Lung (tissue), 12 donors: ENCODE results near the gene PPP1R9B. TPM values are rescaled to one million over a fixed set of nuclear protein-coding genes. Genes with fewer than 3 reads are reported as not detected.

Experiments used
- ATAC-seq: fragments of 200-7000 bp; cut with Tn5 transposase; one replicate; pipeline ENCODE4 v1.9.1; 2020; ENCODE audit warnings: moderate number of reproducible peaks; ENCODE audit not compliant: insufficient read depth, low FRiP score
- DNase-seq, 3 donors: peaks; one replicate each; pipeline ENCODE4 v3.0.0-alpha.2; 2013 to 2017
- H3K27ac ChIP-seq, 2 donors: one replicate each; pipeline ENCODE4 v1.5.1; 2013; ENCODE audit warnings: mild to moderate bottlenecking in 2 of 2, moderate library complexity in 2 of 2, control low read depth in 1 of 2, inconsistent platforms in 1 of 2, low read depth in 1 of 2, low read length in 1 of 2
- H3K27me3 ChIP-seq, 3 donors: one replicate each; pipeline ENCODE4 v1.5.1; 2013; ENCODE audit warnings: low read length in 2 of 3; ENCODE audit not compliant: control insufficient read depth in 3 of 3, insufficient read depth in 3 of 3
- H3K36me3 ChIP-seq, 4 donors: one replicate each; pipeline ENCODE4 v1.5.1; 2013; ENCODE audit warnings: low read length in 4 of 4, mild to moderate bottlenecking in 1 of 4, moderate library complexity in 1 of 4; ENCODE audit not compliant: control insufficient read depth in 4 of 4, insufficient read depth in 4 of 4
- H3K4me1 ChIP-seq, 5 donors: one replicate each; pipeline ENCODE4 v1.5.1; 2013; ENCODE audit warnings: low read length in 5 of 5, mild to moderate bottlenecking in 2 of 5, moderate library complexity in 1 of 5; ENCODE audit not compliant: control insufficient read depth in 5 of 5, insufficient read depth in 5 of 5
- H3K4me3 ChIP-seq: one replicate; pipeline ENCODE4 v1.5.1; 2013; ENCODE audit warnings: mild to moderate bottlenecking, control low read depth, moderate library complexity
- H3K9ac ChIP-seq, 2 donors: one replicate each; pipeline ENCODE4 v1.5.1; 2013; ENCODE audit warnings: low read length in 2 of 2, control low read depth in 1 of 2; ENCODE audit not compliant: insufficient read depth in 1 of 2
- H3K9me3 ChIP-seq, 4 donors: one replicate each; pipeline ENCODE4 v1.5.1; 2013; ENCODE audit warnings: low read length in 3 of 4, mild to moderate bottlenecking in 1 of 4, moderate library complexity in 1 of 4; ENCODE audit not compliant: control insufficient read depth in 4 of 4, insufficient read depth in 3 of 4
- WGBS, 2 donors: extraction: QIAGEN DNeasy Blood & Tissue Kit; methylation state at CpG; one replicate each; pipeline ENCODE4 v1.1.7; 2013; 5-methylcytosine and 5-hydroxymethylcytosine counted together
- polyA plus RNA-seq, 2 donors: library from polyadenylated mRNA; stranded (reverse); fragments of 200-250 nt; gene quantifications; one replicate each; pipeline ENCODE4 v1.2.1, GENCODE V29; 2013
- total RNA-seq, 2 donors: library from RNA; depleted of rRNA in 1 of 2; stranded (reverse); fragments of >200 nt in 1 of 2; gene quantifications; one replicate each; pipeline ENCODE4 v1.2.1, GENCODE V29; 2014 to 2021
- TF ChIP-seq, protein P1 (sequence below): IDR thresholded peaks from 2 replicates; pipeline ENCODE4 v1.5.1; 2012; ENCODE audit warnings: mild to moderate bottlenecking; ENCODE audit errors: control extremely low read depth, extremely low read depth
- donor health status: control.
- donor health status: control.
- donor health status: Bipolar disorder and iron deficiency.
- donor health status: healthy.
- donor health status: DM: yes; HTN: yes; CAD: no.

Gene PPP1R9B
- total and polyA plus RNA-seq, 4 donors: 31.7 to 77.4 (median 49.8) TPM

DNA sequence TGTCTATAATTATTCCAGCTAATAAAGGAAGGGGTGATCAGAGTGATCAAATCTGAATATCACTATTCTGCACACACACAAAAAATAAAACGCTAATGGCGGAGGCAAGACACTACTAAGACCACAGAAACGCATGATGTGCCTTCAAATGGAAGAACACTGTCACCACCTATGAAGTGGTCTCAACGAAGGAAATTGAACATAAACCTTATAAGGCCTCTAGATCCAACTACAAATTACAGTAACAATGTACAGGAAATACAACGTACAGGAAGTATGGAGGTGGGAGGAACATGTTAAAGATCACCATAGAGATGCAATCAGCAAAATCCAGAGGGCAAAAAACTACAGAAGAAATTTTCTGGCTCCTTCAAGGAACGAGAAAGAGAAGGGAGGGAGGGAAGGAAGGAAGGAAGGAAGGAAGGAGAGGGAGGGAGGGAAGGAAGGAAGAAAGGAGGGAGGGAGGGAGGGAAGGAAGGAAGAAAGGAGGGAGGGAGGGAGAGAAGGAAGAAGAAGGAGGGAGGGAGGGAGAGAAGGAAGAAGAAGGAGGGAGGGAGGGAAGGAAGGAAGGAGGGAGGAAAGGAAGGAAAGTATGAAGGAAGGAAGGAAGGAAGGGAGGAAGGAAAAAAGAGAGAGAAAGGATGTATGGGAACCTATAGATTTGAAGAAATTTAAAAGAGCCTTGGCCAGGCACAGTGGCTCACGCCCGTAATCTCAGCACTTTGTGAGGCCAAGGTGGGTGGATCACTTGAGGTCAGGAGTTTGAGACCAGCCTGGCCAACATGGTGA is 12.2 kb upstream of the PPP1R9B start:
- Histone ChIP-seq H3K4me1 (peaks cover 0 to 10% (median 0%) of the 10 kb centered on the region in 5 donors), H3K4me3 (no peak overlapping the region), H3K9me3 (no peaks in the 10 kb centered on the region), H3K9ac (no peak overlapping the region), H3K27ac (no peak overlapping the region), H3K36me3 (no peaks in the 10 kb centered on the region), H3K27me3 (no peaks in the 10 kb centered on the region)
- DNase-seq (no peak), ATAC-seq (no peak)
- TF ChIP-seq, protein P1, sequence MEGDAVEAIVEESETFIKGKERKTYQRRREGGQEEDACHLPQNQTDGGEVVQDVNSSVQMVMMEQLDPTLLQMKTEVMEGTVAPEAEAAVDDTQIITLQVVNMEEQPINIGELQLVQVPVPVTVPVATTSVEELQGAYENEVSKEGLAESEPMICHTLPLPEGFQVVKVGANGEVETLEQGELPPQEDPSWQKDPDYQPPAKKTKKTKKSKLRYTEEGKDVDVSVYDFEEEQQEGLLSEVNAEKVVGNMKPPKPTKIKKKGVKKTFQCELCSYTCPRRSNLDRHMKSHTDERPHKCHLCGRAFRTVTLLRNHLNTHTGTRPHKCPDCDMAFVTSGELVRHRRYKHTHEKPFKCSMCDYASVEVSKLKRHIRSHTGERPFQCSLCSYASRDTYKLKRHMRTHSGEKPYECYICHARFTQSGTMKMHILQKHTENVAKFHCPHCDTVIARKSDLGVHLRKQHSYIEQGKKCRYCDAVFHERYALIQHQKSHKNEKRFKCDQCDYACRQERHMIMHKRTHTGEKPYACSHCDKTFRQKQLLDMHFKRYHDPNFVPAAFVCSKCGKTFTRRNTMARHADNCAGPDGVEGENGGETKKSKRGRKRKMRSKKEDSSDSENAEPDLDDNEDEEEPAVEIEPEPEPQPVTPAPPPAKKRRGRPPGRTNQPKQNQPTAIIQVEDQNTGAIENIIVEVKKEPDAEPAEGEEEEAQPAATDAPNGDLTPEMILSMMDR: no peak
- WGBS, 2 donors: 68 to 69% methylated on average over 8 of the region's 8 CpGs

DNA sequence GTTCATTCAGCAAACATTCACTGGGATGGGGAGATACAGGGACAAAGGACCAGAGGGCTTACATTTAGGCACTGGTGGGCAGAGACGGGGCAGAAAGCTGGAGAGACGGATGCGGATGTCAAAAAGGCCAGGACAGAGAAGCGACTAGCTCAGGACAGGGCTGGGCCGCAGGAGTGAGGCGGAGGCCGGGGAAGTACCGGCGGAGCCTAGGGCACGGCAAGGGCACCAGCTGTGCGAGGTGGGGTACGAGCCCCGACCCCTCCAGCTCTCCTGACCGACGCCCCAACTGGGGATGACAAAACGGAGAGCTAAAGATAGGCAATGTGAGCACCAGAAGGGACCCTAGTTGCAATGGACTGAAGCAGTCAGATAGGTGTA is 11.4 kb upstream of the PPP1R9B start:
- ATAC-seq (no peak), DNase-seq (no peak)
- H3K27me3 ChIP-seq: no peaks in the 10 kb centered on the region
- no peak overlapping the region for H3K27ac ChIP-seq
- TF ChIP-seq, protein P1: no peak
- H3K36me3 ChIP-seq: no peaks in the 10 kb centered on the region
- peak overlapping the region in 1 of 2 donors; percentile 61 for H3K9ac ChIP-seq
- peaks cover 0 to 10% (median 0%) of the 10 kb centered on the region in 5 donors for H3K4me1 ChIP-seq
- WGBS, 2 donors: 54 to 67% methylated on average over 16 of the region's 16 CpGs
- H3K4me3 ChIP-seq: no peak overlapping the region
- no peaks in the 10 kb centered on the region for H3K9me3 ChIP-seq

DNA sequence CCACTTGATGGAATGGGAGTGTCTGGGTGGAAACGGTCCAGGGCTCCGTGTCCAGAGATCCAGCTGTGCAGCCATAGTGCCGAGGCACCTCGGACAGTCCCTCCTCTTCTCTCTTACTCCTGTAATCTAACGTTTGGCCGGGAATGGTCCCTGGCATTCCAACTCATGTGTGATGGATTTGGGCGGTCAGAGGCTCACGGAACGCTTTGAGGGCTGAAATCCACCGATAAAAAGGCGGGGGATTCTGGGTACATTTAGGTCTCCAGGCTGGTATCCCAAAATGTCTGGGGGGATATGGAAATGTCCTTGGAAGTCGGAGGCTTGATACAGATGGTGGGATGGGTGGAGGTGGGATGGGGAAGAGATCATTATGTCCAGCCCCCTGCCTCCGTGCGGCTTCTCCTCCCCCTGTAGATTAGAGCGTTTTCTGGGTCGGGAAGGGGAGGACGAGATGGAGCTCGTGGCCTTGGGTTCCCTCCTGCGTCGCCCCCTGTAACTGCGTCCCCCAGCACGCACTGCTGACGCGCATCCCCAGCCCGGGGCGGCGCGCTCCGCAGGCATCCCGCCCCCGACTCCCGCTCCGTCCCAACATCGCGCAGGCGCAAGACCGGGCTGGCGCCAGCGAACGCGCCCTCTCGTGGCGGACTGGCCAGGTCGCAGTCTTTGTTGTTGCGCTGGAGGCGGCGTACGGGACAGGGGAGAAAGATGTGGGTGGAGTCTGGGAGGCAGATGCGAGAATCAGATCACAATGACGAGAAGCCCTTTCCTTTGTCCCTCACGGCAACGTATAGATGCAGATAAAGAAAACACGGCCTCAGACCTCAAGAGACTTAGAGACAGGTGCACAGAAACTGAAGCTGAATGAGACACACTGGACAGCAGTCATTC is 10.8 kb upstream of the PPP1R9B start:
- Histone ChIP-seq H3K9ac (peak overlapping the region in 1 of 2 donors; percentile 61), H3K27ac (peak overlapping the region; percentile 24 to 63), H3K9me3 (no peaks in the 10 kb centered on the region), H3K27me3 (no peaks in the 10 kb centered on the region), H3K4me1 (peaks cover 0 to 9% (median 0%) of the 10 kb centered on the region in 5 donors), H3K4me3 (peak overlapping the region; percentile 56), H3K36me3 (no peaks in the 10 kb centered on the region)
- 1% methylated on average over 46 to 53 of the region's 53 CpGs for WGBS, 2 donors
- TF ChIP-seq, protein P1: peak; percentile 94
- peak; percentile 96 to 98 (median 97) for DNase-seq
- peak; percentile 98 for ATAC-seq
